Ishikawa (cell line): ENCODE data around the gene AGAP1.

Experiments
- CEBPB ChIP-seq: IDR thresholded peaks from 2 replicates; pipeline ENCODE4 v1.6.1; 2012
- CREB1 ChIP-seq: IDR thresholded peaks from 2 replicates; pipeline ENCODE4 v1.6.1; 2012; ENCODE audit warnings: low read depth
- EGR1 ChIP-seq: IDR thresholded peaks from 2 replicates; pipeline ENCODE4 v1.6.1; 2012
- EP300 ChIP-seq: IDR thresholded peaks from 2 replicates; pipeline ENCODE4 v1.6.1; 2012; ENCODE audit warnings: borderline replicate concordance
- FOXM1 ChIP-seq: IDR thresholded peaks from 2 replicates; pipeline ENCODE4 v1.6.1; 2012; ENCODE audit warnings: low read depth, borderline replicate concordance
- MAX ChIP-seq: IDR thresholded peaks from 2 replicates; pipeline ENCODE4 v1.6.1; 2012
- NFIC ChIP-seq: IDR thresholded peaks from 2 replicates; pipeline ENCODE4 v1.6.1; 2012
- RAD21 ChIP-seq: IDR thresholded peaks from 2 replicates; pipeline ENCODE4 v1.6.1; 2012; ENCODE audit warnings: low read depth
- REST ChIP-seq: IDR thresholded peaks from 2 replicates; pipeline ENCODE4 v1.6.1; 2012; ENCODE audit warnings: low read depth, mild to moderate bottlenecking
- TAF1 ChIP-seq: IDR thresholded peaks from 2 replicates; pipeline ENCODE4 v1.6.1; 2012; ENCODE audit warnings: low read depth, mild to moderate bottlenecking
- TCF12 ChIP-seq: IDR thresholded peaks from 2 replicates; pipeline ENCODE4 v1.6.1; 2012; ENCODE audit warnings: low read depth
- TEAD4 ChIP-seq: IDR thresholded peaks from 2 replicates; pipeline ENCODE4 v1.6.1; 2012
- USF1 ChIP-seq: IDR thresholded peaks from 2 replicates; pipeline ENCODE4 v1.6.1; 2012
- YY1 ChIP-seq: IDR thresholded peaks from 2 replicates; pipeline ENCODE4 v1.6.1; 2012; ENCODE audit warnings: low read depth
- ZBTB7A ChIP-seq: IDR thresholded peaks from 2 replicates; pipeline ENCODE4 v1.6.1; 2012; ENCODE audit warnings: low read depth

Gene AGAP1

GRCh38 chr2:235925250-235925919, 431.5 kb downstream of the AGAP1 start:
- TF ChIP-seq MAX (no peak), TAF1 (no peak), YY1 (no peak), CEBPB (no peak), EGR1 (no peak), TCF12 (no peak), TEAD4 (no peak), REST (no peak), EP300 (no peak), FOXM1 (no peak), NFIC (no peak), ZBTB7A (no peak), RAD21 (no peak), USF1 (no peak), CREB1 (no peak)

GRCh38 chr2:235926229-235926628, 432.4 kb downstream of the AGAP1 start:
- TF ChIP-seq NFIC (no peak), CEBPB (no peak), REST (no peak), CREB1 (no peak), USF1 (no peak), TCF12 (no peak), TAF1 (no peak), EGR1 (no peak), TEAD4 (no peak), YY1 (no peak), EP300 (no peak)

- TF ChIP-seq ZBTB7A (no peak), EGR1 (no peak), USF1 (no peak), FOXM1 (no peak), CEBPB (no peak), YY1 (no peak), NFIC (no peak), CREB1 (no peak), TAF1 (no peak), MAX (no peak)
Observed at GRCh38 chr2:235928751-235929370, 435.0 kb downstream of the AGAP1 start.

GRCh38 chr2:235930701-235931100, 436.9 kb downstream of the AGAP1 start:
- TF ChIP-seq ZBTB7A, result no peak
- no peak for TF ChIP-seq FOXM1
- no peak for TF ChIP-seq RAD21
- TF ChIP-seq NFIC, result no peak
- TF ChIP-seq TAF1, result no peak
- no peak for TF ChIP-seq CEBPB
- TF ChIP-seq REST, result no peak
- TF ChIP-seq EGR1, result no peak
- TF ChIP-seq EP300, result no peak
- no peak for TF ChIP-seq USF1
- TF ChIP-seq CREB1, result no peak
- no peak for TF ChIP-seq MAX
- TF ChIP-seq TEAD4, result no peak
